HG03159 (cell line): ENCODE results near the gene SLC6A9.

ENCODE experiments used
- ATAC-seq: cut with Tn5 transposase; IDR thresholded peaks from one replicate; pipeline ENCODE4 v1.9.1; 2021; ENCODE audit warnings: mild to moderate bottlenecking, moderate library complexity; ENCODE audit not compliant: unreplicated experiment

SLC6A9 gene

GRCh38 chr1:44048532-44049215, 17.4 kb upstream of the SLC6A9 start:
- no peak for ATAC-seq

- ATAC-seq = no peak
These were observed 15.9 kb upstream of the SLC6A9 start for GRCh38 chr1:44047131-44047530.

- ATAC-seq = no peak
These were observed 13.8 kb upstream of the SLC6A9 start for GRCh38 chr1:44045064-44045463.

GRCh38 chr1:44044071-44044801, 13.0 kb upstream of the SLC6A9 start:
- ATAC-seq = no peak

- ATAC-seq = no peak
These were observed 12.2 kb upstream of the SLC6A9 start for GRCh38 chr1:44043176-44044070.

- ATAC-seq = no peak
These were observed 9.6 kb upstream of the SLC6A9 start for GRCh38 chr1:44040846-44041245.

- no peak for ATAC-seq
These were observed 9.2 kb upstream of the SLC6A9 start for GRCh38 chr1:44040418-44040817.

- ATAC-seq = no peak
These were observed 7.8 kb upstream of the SLC6A9 start for GRCh38 chr1:44038876-44039657.

- no peak for ATAC-seq
These were observed 5.9 kb upstream of the SLC6A9 start for GRCh38 chr1:44037154-44037553.

GRCh38 chr1:44036409-44037139, 5.3 kb upstream of the SLC6A9 start:
- no peak for ATAC-seq

- ATAC-seq = no peak
These were observed 4.6 kb upstream of the SLC6A9 start for GRCh38 chr1:44035726-44036408.

- no peak for ATAC-seq
These were observed 3.9 kb upstream of the SLC6A9 start for GRCh38 chr1:44034976-44035716.

- no peak for ATAC-seq
These were observed 3.2 kb upstream of the SLC6A9 start for GRCh38 chr1:44034423-44034822.

- no peak for ATAC-seq
These were observed 2.5 kb upstream of the SLC6A9 start for GRCh38 chr1:44033756-44034155.

GRCh38 chr1:44033041-44033575, 1.8 kb upstream of the SLC6A9 start:
- no peak for ATAC-seq

- ATAC-seq = no peak
These were observed 1.0 kb upstream of the SLC6A9 start for GRCh38 chr1:44032170-44032790.

GRCh38 chr1:44030605-44031251, 534 bp downstream of the SLC6A9 start:
- ATAC-seq = peak; percentile 28
